CD1c-positive myeloid dendritic cell (primary cell): Measurements from ENCODE around the gene CDC42BPB.
A peak's percentile ranks its signal among the peaks of the same experiment; 100 is the strongest.

Experiments
- DNase-seq: peaks from one replicate; pipeline ENCODE4 v3.0.0-alpha.2; 2016; ENCODE audit errors: extremely low spot score

Gene CDC42BPB

DNA sequence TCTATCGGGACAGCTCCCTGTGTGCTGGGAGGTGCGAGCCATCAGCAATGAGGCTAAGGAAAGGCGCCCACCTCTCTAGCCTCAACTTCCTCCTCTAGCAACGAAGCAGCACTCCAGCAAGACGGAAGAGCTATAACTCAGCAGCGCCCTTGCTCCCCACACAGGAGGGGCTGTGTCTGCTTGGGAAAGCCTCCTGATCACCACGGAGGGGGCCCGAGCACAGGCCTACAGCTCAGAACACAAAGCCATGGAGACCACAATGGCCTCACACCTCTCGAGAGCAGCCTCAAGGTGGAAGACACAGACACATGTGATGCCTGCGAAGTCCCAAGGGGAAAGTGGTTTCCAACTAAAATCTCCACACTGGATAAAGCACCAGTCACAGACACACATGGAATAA is 60.4 kb downstream of the CDC42BPB start:
- no peak for DNase-seq

DNA sequence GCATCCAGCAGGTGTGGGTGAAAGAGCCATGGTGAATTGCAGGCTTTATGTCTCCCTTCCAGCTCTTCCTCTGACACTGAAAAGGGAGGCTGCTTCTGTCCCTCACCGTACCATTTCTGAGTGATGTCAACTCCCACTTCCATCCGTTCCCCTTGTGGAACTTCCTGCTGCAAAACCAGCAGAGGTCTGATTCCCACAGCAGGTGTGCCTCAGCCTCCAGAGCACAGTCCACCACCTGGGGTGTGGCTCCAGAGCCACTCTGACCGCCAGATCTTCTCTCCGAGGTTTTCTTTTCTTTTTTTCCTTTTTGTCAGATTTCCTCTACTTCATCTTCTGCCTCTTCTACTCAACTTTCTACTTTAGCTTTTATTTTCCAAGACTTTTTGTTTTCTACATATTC is 62.7 kb downstream of the CDC42BPB start:
- no peak for DNase-seq

DNA sequence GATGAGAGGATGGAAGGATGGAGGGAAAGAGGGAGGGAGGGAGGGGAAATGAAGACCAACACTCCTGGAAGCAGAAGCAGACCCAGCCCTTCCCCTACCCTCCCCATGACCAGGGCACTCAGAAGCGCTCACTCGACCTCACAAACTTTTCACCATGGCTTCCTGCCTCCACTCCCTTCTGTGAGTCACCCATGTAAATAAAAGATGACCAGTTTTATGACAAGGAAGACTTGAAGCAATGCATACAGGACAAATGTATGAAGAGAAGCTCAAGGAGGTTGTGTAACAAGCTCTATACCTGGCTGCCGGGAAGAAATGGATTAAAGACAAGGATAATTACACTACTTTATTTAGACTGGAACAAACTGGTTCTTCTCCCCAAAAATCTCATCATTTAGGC is 63.8 kb downstream of the CDC42BPB start:
- no peak for DNase-seq

DNA sequence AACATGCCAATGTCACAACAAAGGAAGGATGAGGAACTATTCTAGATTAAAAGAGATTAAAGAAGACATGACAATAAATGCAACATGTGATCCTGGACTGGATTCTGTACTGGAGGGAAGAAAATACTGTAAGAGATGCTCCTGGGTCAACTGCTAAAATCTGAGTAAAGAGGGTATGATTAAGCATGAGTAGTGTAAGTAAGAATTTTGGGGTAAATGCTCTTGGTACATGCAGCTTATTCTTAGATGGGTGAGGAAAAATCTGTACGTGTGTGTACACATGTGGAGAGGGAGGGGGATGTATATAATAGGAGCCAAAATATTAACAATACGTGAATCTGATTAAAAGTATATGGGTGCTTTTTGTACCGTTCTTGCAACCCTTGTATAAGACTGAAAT is 66.0 kb downstream of the CDC42BPB start:
- DNase-seq: no peak

DNA sequence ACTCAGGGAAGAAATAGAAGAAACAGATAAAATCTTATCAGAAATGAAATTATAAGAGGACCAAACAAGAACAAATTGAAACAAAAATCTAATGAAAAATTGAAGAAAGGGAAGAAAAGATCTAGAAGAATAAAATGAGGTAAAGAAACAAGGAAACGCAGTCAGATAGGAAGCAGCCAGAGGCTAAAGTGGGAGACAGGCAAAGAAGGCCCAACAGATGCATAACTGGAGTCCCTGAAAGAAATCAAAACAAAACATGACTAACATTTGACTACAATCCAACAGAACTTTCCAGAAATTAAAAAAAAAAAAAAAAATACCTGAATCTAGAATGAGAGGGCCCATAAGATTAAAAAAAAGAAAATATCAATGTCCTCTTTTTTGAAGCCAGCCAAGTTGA is 69.3 kb downstream of the CDC42BPB start:
- no peak for DNase-seq

DNA sequence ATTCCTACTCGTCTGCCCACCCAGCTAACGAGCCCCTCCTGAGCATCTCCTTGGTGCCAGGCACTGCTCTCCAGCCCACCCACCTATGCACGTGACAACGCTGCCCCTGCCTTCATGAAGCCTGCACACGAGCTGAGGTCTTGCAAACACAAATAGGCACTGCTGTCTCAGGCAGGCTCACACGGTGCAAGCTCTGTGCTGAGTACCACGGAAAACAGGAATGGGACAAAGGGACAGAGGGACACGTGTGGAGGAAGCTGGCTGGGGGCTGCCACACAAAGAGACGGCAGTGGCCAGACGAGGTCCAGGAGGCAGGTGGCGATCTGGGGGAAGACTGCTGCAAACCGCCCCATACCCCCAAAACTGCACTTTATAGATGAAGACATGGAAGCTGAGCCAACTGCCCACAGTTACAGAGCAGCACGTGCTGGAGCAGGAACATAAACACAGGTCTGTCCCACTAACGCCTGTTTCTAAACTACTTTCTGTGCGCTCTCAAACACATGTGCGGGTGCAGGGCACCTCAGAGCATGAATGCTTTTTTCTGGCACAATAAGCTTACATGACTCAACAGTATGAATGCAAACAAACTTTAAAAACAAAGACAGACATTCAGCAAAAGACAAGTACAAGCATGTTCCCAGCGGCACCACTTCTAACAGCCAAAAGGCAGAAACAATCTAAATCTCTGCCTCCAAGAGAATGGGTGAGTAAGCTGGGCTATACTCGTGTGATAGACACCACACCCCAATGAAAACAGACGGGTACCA is 70.4 kb downstream of the CDC42BPB start:
- DNase-seq: no peak

DNA sequence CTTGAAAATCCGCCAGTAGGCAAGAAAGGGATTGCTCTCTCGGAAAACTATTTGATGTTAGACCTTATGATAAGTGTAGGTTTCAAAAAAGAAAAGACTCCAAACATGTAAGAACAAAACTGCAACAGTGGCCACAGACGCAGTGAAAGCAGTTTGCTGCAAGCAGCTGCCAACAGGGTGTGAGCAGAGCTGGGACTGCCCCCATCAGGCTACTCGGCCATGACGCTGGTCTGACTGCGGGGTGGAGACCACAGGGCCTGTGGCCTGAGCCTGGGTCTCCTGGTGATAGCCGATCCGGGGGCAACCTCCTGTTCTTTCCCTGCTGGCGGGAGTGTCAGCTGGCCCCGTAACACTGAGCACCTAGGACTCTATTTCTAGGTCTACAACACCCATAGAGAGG is 71.7 kb downstream of the CDC42BPB start:
- no peak for DNase-seq

DNA sequence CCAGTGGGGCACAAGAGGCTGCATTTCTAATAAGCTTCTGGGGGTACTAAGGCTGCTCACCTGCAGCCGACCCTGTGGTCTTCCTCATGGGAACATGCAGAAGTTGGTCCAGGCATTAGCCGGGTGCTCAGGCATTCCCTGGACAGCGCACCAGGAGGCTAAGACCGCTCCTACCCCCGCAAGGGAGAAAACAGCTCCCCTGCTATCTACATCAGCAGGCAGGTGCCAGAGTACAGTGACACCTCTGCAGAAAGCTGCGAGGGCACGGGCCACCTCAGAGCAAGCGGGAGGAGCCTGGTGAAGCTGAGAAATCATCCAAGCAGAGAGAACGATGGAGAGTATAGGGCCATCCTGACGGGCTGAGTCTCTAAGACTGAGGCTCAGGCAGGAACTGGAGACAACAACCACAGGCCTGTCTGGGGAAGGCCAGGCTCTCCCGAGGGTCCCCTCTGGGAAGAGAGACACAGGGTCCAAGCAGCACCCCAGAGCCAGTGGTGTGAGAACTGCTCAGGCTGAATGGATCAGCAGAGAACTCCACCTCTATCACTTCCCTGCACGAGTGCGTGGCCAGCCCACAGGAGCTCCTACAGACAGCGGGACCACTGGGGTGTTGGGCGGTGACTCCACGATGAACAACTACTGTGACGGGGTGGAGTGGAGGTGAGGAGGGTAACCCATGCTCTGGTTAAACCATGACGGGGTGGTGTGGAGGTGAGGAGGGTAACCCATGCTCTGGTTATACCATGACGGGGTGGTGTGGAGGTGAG is 72.8 kb downstream of the CDC42BPB start:
- no peak for DNase-seq

DNA sequence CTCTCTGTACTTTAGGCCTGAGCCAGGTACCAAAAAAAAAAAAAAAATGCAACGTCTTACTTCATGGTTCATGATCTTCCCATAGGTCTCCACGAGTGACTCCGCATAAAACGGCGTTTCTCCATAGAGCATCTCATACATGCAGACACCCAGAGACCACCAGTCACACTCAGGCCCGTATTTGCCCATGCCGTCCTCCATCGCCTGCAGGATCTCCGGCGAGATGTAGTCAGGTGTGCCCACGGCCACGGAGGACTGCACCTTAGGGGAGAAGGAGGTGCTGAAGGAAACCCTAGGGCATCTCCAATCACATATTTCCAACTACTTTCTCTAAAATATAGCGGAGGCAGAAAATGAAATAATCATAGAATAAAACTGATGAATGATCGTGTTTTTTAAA is 73.9 kb downstream of the CDC42BPB start:
- DNase-seq: no peak

DNA sequence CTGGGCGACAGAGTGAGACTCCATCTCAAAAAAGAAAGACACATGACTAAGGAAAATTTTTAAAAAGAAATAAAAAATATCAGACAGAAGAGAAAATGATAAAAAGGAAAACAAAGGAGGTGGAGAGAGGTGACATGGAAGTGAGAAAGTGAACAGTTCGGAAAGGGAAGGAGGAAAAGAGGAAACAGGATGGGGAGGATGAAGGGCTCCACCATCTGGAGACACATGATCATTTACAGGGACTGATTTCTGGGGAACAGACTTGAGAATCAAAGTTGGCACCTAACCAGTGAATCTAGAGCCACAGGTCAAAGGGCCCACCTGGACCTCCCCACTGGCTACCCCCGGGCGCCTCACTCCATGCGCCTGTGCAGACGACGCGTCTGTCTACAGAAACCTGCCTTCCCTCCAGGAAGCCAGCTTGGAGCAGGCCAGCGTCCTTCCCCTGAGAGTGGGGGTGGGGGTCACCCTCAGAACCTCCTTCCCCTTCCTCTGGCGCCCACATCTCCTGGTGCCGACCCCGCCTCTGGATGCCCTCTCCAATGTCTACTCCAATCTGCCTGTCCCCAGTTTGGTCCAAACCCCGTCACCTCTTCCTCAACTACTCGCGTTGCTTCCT is 74.4 kb downstream of the CDC42BPB start:
- DNase-seq: no peak

DNA sequence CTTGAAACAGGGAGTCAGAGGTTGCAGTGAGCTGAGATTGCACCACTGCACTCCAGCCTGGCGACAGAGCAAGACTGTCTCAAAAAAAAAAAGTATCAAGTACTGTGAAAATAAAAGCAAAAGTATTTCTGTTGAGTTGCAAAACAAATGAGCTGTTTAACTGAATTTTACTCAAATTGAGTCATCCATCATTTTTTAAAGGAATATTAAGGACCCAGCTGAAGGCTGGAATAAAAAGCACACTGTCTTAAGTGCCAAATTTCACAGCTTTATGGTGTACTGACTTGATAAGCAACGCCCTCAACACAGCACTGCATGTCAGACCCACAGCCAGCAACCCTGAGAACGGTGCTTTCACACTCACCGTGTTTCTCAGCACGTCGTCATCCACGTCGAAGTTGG is 76.9 kb downstream of the CDC42BPB start:
- no peak for DNase-seq

DNA sequence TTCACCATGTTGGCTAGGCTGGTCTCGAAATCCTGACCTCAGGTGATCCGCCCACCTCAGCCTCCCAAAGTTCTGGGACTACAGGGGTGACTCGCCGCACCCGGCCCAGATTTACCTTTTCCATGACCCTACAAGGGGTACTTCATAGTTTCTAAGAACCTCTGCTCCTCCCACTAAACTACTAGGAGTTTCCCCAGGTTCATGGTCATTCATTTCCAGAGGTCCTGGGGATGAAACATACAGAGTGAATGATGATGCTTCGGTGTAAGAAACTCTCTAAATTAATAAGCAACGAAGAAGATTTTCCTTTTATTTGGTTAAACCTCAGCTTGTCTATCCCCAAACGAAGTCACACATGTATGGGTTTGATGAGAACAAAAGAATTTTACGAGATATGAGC is 77.9 kb downstream of the CDC42BPB start:
- no peak for DNase-seq

DNA sequence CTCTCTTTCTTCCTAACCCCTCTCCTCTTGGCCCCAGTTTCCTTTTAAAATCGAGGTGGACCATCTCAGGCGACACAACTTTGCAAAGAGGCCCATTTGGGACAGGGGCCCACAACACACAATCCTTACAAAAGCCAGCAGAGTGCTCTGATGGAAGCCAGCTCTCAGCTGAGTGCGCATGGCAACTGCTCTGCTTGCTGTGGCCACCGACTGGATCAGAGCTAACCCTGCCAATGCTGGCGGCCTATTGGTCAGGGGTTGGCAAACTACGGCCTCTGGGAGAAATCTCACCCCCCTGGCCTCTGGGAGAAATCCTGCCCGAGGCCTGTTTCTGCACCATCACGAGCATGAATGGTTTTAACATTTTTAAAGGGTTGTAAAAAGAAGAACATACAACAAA is 79.9 kb downstream of the CDC42BPB start:
- DNase-seq: no peak

DNA sequence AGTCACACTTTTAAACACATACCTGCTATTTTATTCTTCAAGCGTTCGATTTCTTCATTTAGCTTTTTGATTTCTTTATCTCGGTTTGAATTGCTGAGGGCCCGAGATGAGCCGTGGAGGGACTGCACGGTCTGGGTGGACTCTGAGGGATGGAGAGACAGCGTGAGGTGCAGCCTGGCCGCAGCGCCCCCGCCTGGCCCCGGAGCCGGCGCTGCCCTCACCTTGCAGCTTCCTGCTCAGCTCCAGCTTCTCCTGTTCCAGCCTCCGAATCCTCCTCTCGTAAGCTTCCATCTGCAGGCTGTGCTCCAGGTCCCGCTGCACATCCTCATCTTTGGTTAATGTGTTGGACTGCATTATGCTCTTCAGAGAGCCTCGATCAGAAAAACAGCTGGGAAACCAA is 81.7 kb downstream of the CDC42BPB start:
- DNase-seq: no peak

DNA sequence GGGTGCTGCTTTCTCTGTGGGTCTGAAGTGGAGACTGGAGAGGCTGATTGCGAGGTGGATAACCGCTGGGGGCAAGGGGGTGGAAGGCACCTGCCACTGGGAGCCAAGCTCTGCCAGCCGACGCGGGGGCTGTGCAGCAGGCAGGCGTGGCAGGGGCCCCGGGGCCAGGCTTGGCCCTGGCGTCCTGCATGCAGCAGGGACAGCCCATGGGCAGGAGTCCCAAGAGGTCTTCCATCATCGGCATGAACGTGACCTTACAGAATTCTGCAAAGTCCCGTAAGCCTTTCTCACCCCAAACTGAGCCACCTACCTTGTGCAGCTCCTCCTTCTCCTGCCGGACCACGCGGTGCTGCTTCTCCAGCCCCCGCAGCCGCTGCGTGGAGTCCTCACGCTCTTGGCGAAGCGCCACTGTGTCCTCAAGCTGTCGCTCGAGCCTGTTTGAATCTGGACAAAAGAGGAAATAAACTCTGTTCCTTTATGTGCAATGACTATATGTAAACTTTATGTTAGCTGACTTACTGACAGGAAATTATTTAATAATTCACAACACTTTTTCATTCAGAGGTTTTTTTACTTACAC is 83.6 kb downstream of the CDC42BPB start:
- peak; percentile 64 for DNase-seq

DNA sequence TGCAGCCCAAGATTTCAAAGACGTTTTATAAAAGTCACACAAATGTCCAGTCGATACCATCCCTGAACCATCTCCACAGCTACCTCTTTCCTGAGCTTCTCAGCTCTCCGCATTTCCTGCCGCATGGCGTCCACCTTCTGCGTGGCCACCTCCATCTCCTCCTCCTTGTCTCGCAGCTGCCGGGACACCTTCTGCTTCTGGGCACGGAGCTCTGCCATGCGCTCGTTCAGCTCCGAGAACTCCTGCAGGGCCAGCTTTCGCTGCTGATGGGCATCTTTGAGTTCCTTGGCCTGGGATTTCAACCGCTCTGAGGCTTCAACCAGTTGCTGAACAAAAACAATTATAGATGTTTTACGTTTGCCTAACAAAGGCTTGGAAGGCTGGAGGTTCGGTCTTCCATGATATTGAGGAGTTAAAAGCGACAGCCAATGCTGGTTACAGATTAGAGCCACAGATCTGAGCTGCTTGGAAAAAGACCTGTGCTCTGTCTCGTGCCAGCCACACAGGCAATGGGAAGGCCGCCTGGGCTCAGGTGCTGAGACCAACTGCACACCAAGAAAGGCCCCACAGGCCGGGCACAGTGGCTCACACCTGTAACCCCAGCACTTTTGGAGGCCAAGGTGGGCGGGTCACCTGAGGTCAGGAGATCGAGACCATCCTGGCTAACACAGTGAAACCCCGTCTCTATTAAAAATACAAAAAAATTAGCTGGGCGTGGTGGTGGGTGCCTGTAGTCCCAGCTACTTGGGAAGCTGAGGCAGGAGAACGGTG is 85.3 kb downstream of the CDC42BPB start:
- DNase-seq: no peak

DNA sequence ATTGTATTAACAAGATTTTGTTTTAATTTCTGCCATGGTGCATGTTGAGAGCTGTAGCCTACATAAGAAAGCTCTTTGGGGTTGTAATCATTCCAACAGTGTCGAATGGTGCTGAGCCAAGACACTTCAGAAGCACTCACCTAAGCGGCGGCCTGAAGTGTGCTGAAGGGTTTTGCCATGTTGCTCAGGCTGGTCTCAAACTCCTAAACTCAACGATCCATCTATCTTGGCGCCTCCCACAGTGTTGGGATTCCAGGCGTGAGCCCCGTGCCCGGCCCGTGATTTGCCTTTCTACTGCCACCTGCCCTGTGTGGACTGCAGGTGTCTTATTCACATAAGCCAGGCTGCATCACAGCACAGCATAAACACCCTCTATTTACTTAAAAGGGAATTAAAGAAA is 86.0 kb downstream of the CDC42BPB start:
- DNase-seq: no peak

DNA sequence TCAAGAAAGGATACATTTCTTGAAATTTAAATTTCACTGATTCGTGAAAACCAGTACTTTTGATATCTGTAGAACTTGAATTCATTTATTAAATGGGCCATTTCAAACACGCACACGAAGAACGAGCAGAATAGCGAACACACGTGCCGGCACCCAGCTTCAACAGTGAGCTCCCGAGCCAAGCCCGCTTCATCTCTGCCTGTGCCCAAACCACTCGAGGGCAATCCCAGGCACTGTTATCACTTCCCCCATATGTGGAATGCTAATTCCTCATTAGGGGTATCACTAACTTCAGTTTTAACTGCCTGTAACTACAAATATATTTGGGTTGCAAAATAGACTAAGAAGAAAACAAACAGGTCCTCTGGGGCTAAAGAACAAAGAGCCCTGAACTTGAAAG is 86.9 kb downstream of the CDC42BPB start:
- no peak for DNase-seq

DNA sequence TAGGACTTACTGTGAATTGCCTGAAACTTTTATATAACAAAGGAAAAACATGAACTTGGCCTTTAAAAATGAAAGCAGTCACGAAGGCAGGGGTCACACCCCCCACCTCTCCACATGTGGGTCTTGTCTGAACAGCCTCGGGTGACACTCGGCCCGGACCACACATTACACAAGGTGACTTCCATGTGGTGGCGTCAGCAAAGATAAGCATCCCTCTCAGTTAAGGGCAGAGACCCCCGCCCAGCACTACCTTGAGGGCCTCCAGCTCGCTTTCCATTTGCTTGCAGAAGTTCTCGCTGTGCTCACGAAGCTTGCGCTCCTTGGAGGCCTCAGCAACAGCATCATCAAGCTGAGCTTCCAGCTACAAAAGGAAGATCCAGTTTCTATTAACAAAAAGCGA is 87.4 kb downstream of the CDC42BPB start:
- no peak for DNase-seq

DNA sequence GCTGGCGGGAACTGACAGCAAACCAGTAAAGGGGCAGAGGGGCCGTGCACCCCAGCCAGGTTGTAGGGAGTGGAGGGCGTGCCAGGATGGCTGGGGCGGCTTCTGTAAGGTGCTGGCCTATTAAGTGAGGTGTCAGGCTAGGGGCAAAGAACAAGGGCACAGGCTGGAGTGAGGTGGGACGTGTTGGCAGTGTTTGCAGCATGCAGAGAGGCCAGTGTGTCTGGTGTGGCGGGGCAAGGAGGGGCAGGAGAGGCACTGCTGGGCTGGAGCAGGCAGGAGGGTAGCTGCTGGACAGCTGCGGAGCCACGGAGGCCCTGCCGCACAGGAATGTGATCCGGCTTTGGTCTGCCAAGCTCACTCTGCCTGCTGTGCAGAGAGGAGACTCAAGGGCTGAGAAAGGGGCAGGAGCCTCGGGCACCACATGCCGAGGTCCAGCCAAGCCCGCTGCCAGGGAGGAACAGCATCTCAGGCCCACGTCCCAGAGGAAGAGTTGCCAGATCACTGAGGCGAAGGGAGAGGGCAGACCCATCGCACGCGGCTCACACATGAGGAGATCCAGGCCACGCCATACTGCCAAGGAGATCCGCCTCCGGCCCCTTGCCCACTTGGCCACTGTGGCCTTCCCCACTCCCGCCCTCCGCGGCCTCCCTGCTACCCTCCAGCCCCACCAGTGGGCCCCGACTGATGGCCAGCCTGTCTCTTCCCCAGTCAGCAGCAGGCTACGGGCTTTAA is 88.1 kb downstream of the CDC42BPB start:
- DNase-seq: no peak

DNA sequence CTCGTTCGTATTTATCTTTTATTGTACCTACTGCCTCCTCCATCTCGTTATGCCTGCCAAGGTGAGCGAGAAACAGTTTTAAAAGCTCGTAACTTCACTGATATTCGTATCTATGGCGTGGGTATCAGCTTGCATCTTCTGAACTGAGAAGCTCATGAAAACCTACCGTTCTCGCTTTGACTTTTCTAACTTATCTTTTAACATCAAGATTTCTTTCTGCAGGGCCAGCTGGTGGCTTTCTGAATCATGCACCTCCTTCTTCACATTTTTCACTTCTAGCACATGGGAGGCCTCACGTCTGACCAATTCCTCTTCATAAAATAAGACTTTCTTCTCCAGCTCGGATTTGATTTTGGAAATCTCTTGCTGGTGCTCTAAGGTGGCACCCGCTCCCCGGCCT is 89.0 kb downstream of the CDC42BPB start:
- DNase-seq: no peak
